Activated naive CD8-positive, alpha-beta T cell treated with anti-CD3 and anti-CD28 coated beads, Interleukin-2, amount 10 ng/mL, durations not matched to agents 7 days and 5 days (primary cell): ENCODE results near the gene EXOC6. TPM values are rescaled to one million over a fixed set of nuclear protein-coding genes. Genes with fewer than 3 reads are reported as not detected.
"Not testable (repeated sequence)": the region's sequence is repeated elsewhere in the genome, so short reads cannot be mapped to it uniquely, and the experiment has no call there.

Source experiments
- ATAC-seq: fragments of 150-1000 bp; cut with Tn5 transposase; one replicate; pipeline ENCODE4 v1.10.0; 2021; ENCODE audit warnings: low read depth, moderate library complexity
- POLR2A ChIA-PET: fragments of 350-600 bp; sonication (Branson Sonifier 250); formaldehyde crosslinking; loops from one replicate; lab custom pipeline; 2021; ENCODE audit warnings: antibody characterized with exemption; lab: Charles Lee
- DNase-seq: peaks from one replicate; pipeline ENCODE4 v3.0.0; 2021
- H3K27ac Mint-ChIP-seq: one replicate; pipeline ENCODE4 v1.8.0; 2022; ENCODE audit warnings: mild to moderate bottlenecking, mixed read lengths
- H3K27me3 Mint-ChIP-seq: one replicate; pipeline ENCODE4 v1.8.0; 2022; ENCODE audit warnings: mild to moderate bottlenecking, moderate library complexity, mixed read lengths
- H3K36me3 Mint-ChIP-seq: one replicate; pipeline ENCODE4 v1.8.0; 2021; ENCODE audit warnings: mild to moderate bottlenecking, mixed read lengths
- H3K4me1 Mint-ChIP-seq: one replicate; pipeline ENCODE4 v1.8.0; 2021; ENCODE audit warnings: mixed read lengths
- H3K4me3 Mint-ChIP-seq: one replicate; pipeline ENCODE4 v1.8.0; 2022; ENCODE audit warnings: mild to moderate bottlenecking, moderate library complexity, mixed read lengths
- H3K9me3 Mint-ChIP-seq: one replicate; pipeline ENCODE4 v1.8.0; 2021; ENCODE audit warnings: mixed read lengths
- total RNA-seq, 2 experiments: library from RNA; stranded (reverse); gene quantifications; one replicate each; pipeline ENCODE4 v1.2.3, GENCODE V29; 2021

Gene EXOC6
- total RNA-seq, 2 experiments from 2014 or later = 10.4 to 10.6 TPM

DNA sequence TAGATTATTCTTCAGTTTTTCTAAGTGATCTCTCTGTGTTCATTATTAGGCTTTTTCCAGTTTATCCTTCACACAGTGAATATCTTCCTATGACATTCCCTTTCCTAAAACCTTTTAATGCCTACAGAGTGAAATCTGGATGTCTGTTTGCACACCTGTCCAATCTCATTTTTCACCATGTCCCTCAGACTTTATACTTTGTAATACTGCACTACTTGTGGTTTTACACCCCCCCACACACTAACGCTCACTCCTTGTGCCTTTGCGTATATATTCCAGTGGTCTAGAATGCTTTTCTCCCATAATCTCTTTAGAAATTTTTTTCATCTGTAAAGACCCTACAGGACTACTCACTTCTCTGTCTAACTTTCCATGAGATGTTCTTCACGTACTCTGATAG is 98.2 kb downstream of the EXOC6 start:
- no peak overlapping the region for H3K4me3 Mint-ChIP-seq
- H3K27me3 Mint-ChIP-seq = no peaks in the 10 kb centered on the region
- peaks cover 32% of the 10 kb centered on the region for H3K36me3 Mint-ChIP-seq
- ATAC-seq (no peak), DNase-seq (no peak)
- POLR2A ChIA-PET = no interaction called here
- H3K4me1 Mint-ChIP-seq = no peaks in the 10 kb centered on the region
- no peak overlapping the region for H3K27ac Mint-ChIP-seq
- no peaks in the 10 kb centered on the region for H3K9me3 Mint-ChIP-seq

- H3K4me3 Mint-ChIP-seq, H3K27ac Mint-ChIP-seq, POLR2A ChIA-PET, H3K9me3 Mint-ChIP-seq, DNase-seq, H3K27me3 Mint-ChIP-seq, ATAC-seq, H3K4me1 Mint-ChIP-seq: not testable (repeated sequence)
- H3K36me3 Mint-ChIP-seq = peaks cover 17% of the 10 kb centered on the region
These were observed 104.3 kb downstream of the EXOC6 start for GRCh38 chr10:92952573-92952972.

DNA sequence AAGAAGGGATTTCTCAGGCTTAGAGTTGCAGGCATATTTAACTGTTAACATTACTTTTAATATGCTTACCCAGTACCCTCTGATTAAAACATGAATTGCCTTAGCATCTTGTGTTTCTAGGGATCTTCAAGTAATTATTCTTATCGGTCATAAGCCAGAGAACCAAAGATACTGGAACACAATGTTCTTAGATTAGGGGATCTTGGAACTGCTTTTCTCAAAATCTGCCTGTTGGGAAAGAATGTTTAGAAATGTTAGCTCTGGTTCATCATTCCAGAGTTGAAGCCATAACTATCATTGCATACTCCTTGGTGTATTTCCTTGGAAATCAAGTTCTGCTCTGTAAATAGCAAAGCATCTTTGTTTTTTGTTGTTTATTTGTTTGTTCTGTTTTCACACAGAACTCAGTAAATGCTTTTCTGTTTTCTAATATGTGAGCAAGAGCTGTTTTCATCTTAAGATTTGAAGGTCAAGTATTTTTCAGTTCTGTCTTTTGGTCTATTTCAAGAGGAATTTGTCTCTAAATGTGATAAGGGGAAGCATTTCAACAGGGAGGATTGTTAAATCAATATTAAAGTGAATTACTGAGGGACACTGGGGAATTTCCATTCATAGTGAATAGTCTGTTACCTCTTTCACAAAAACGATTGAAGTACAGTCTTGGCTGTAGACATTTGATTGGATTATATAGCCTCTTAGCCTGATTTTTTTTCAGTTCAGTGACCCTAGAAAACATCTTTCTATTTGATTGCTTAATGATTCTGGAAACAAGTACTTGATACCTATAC is 109.1 kb downstream of the EXOC6 start:
- DNase-seq (no peak), ATAC-seq (no peak)
- Mint-ChIP-seq H3K27me3 (no peaks in the 10 kb centered on the region), H3K4me3 (no peak overlapping the region), H3K9me3 (no peaks in the 10 kb centered on the region), H3K4me1 (no peaks in the 10 kb centered on the region), H3K27ac (no peak overlapping the region), H3K36me3 (peaks cover 12% of the 10 kb centered on the region)
- POLR2A ChIA-PET = no interaction called here

GRCh38 chr10:92961638-92962037 is 113.3 kb downstream of the EXOC6 start:
- H3K9me3 Mint-ChIP-seq = no peaks in the 10 kb centered on the region
- H3K27ac Mint-ChIP-seq = no peak overlapping the region

DNA sequence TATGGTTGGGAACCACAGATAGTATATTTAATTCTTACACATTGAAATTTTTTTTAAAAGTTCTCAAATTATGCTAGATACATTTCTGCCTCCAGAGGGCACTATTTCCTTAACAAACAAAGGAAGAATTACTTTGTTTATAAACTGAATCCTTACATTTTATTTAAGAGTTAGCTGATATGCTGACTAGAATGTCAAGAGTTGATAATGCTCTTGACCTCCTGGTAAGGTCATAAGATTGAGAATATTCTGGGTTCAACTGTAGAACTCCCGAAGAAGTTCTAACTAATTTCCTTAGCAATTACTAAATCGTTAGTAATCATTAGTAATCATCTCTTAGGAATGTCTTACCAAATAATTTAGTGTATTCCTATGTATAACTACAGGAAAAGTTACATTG is 117.0 kb downstream of the EXOC6 start:
- Mint-ChIP-seq H3K9me3 (no peaks in the 10 kb centered on the region), H3K36me3 (peaks cover 1% of the 10 kb centered on the region), H3K4me1 (no peaks in the 10 kb centered on the region), H3K27ac (no peak overlapping the region), H3K27me3 (no peaks in the 10 kb centered on the region), H3K4me3 (no peak overlapping the region)
- POLR2A ChIA-PET = no interaction called here
- no peak for DNase-seq
- no peak for ATAC-seq

More at GRCh38 chr10:92961638-92962037, 113.3 kb downstream of the EXOC6 start:
- POLR2A ChIA-PET = no interaction called here
- Mint-ChIP-seq H3K4me1 (no peaks in the 10 kb centered on the region), H3K27me3 (no peaks in the 10 kb centered on the region), H3K36me3 (peaks cover 10% of the 10 kb centered on the region), H3K4me3 (no peak overlapping the region)
- no peak for ATAC-seq
- no peak for DNase-seq

DNA sequence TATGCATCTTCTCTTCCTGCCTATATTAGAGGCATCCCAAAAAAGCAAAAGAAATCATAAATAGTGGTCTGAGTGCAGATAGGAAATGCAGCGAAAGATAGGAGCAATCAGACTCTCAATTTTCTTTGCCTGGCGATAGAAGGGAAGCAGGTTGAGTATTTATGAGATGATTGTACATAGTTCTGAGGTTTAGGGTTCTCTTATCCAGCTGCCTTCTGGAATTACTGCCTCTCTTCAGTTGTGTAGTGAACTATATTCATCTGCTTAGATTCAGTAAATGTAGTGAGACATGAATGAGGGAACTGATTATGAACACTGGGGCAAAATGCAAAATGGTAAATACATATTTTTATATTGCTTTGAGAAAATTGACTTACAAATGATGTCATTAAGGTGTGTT is 119.3 kb downstream of the EXOC6 start:
- no peaks in the 10 kb centered on the region for H3K4me1 Mint-ChIP-seq
- no peak overlapping the region for H3K4me3 Mint-ChIP-seq
- peaks cover 9% of the 10 kb centered on the region for H3K36me3 Mint-ChIP-seq
- DNase-seq = no peak
- POLR2A ChIA-PET = no interaction called here
- H3K27me3 Mint-ChIP-seq = no peaks in the 10 kb centered on the region
- no peak for ATAC-seq
- no peaks in the 10 kb centered on the region for H3K9me3 Mint-ChIP-seq
- H3K27ac Mint-ChIP-seq = no peak overlapping the region

GRCh38 chr10:92969151-92969550 is 120.8 kb downstream of the EXOC6 start:
- H3K4me3 Mint-ChIP-seq = no peak overlapping the region
- ATAC-seq = no peak
- H3K27me3 Mint-ChIP-seq = no peaks in the 10 kb centered on the region
- peaks cover 15% of the 10 kb centered on the region for H3K36me3 Mint-ChIP-seq
- no peak overlapping the region for H3K27ac Mint-ChIP-seq
- H3K4me1 Mint-ChIP-seq = no peaks in the 10 kb centered on the region
- DNase-seq = no peak
- POLR2A ChIA-PET = no interaction called here
- H3K9me3 Mint-ChIP-seq = no peaks in the 10 kb centered on the region

- Mint-ChIP-seq H3K27me3 (no peaks in the 10 kb centered on the region), H3K4me1 (no peaks in the 10 kb centered on the region), H3K27ac (no peak overlapping the region), H3K9me3 (no peaks in the 10 kb centered on the region), H3K4me3 (no peak overlapping the region), H3K36me3 (peaks cover 16% of the 10 kb centered on the region)
- ATAC-seq = no peak
- no peak for DNase-seq
- POLR2A ChIA-PET = no interaction called here
These were observed 122.2 kb downstream of the EXOC6 start for GRCh38 chr10:92970301-92971070.

DNA sequence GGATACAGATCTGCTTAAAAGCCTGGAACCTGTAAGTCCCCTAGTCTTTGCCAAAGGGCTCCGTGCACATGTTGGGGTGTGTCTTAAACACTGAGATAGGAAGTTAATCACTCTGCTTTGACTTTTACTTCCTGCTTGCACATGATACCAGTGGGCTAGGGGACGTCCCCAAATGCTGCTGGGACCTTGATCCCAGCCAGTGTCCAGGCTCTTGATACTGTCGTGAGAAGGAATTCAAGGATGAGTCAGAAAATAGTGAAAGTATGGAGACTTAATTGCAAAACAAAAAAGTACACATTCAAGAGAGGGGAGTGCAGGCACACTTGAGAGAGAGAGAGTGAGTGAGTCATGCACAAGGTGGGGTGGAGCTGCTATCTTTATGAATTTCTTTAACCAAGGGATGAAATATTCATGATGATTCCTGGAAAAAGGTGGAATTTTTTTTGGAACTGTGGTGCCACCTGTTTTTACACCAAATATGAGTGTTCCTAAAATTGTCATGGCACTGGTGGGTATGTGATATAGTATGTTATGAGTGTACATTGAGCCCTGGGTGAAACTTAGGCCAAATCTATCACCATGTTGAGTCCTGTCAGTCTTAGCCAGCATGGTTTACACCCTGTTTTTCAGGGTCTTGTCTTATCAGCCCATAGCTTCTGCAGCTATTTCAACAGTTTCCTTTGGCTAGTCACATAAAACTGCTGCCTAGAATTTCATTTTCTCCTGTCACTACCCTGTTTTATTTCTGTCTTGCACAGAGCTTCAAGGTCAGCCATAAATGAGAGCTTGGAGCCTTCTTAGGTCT is 123.9 kb downstream of the EXOC6 start:
- ATAC-seq = no peak
- no peak overlapping the region for H3K4me3 Mint-ChIP-seq

DNA sequence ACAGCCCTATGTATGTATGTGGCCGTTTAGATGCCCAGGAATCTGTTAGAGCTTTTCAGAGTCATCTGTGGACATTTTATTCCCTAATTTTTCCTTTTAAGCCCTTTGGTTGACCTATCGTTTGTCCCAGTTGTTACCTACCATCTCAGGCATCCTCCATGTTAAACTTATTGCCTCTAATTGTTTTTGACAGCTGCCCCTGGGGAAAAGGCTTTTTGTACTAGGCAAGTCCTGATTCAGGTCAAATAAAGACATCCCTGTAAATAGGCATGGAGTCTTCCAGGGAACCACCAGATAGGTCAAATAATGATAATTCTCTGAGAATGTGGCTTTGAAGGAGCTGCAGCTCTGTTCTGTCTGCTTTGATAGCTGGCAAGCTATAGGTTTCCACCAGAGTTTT is 124.6 kb downstream of the EXOC6 start:
- POLR2A ChIA-PET = no interaction called here
- H3K4me1 Mint-ChIP-seq = no peaks in the 10 kb centered on the region
- no peak overlapping the region for H3K4me3 Mint-ChIP-seq
- DNase-seq = no peak
- no peaks in the 10 kb centered on the region for H3K27me3 Mint-ChIP-seq
- no peak for ATAC-seq
- H3K36me3 Mint-ChIP-seq = peaks cover 17% of the 10 kb centered on the region
- no peaks in the 10 kb centered on the region for H3K9me3 Mint-ChIP-seq
- H3K27ac Mint-ChIP-seq = no peak overlapping the region

More for the DNA sequence above, 123.9 kb downstream of the EXOC6 start:
- POLR2A ChIA-PET = no interaction called here
- Mint-ChIP-seq H3K36me3 (peaks cover 17% of the 10 kb centered on the region), H3K27me3 (no peaks in the 10 kb centered on the region), H3K4me1 (no peaks in the 10 kb centered on the region), H3K27ac (no peak overlapping the region), H3K9me3 (no peaks in the 10 kb centered on the region)
- no peak for DNase-seq

GRCh38 chr10:92976278-92976677 is 128.0 kb downstream of the EXOC6 start:
- H3K4me3 Mint-ChIP-seq, H3K4me1 Mint-ChIP-seq, H3K27ac Mint-ChIP-seq, H3K27me3 Mint-ChIP-seq, POLR2A ChIA-PET, DNase-seq, H3K9me3 Mint-ChIP-seq, ATAC-seq: not testable (repeated sequence)
- H3K36me3 Mint-ChIP-seq = peaks cover 16% of the 10 kb centered on the region

DNA sequence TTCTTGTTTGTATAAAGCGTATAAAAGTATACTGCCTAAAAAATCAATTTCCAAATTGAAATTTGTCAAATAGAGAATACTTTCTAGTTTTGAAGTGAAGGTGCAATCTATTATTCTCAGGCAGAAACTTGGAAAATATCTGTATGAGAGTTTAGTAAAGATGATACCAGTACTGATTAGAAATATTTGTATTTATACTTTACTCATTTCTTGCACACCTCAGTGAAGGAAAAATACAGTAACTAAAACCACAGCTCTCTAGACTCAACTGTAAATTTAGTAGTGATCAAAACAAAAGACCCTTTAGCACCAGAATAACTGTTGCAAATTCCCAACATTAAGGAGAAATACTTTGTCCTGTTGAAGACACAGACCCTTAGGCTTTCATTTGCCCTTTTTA is 140.9 kb downstream of the EXOC6 start:
- POLR2A ChIA-PET = no interaction called here
- ATAC-seq = no peak
- no peak overlapping the region for H3K4me3 Mint-ChIP-seq
- H3K27ac Mint-ChIP-seq = no peak overlapping the region
- H3K9me3 Mint-ChIP-seq = peaks cover 3% of the 10 kb centered on the region
- H3K36me3 Mint-ChIP-seq = peaks cover 3% of the 10 kb centered on the region
- no peak for DNase-seq
- no peaks in the 10 kb centered on the region for H3K27me3 Mint-ChIP-seq
- peaks cover 7% of the 10 kb centered on the region for H3K4me1 Mint-ChIP-seq

GRCh38 chr10:92990615-92991014 is 142.3 kb downstream of the EXOC6 start:
- POLR2A ChIA-PET = no interaction called here
- ATAC-seq (no peak), DNase-seq (no peak)
- H3K36me3 Mint-ChIP-seq = no peaks in the 10 kb centered on the region
- H3K9me3 Mint-ChIP-seq = no peaks in the 10 kb centered on the region
- no peaks in the 10 kb centered on the region for H3K27me3 Mint-ChIP-seq
- no peak overlapping the region for H3K27ac Mint-ChIP-seq
- H3K4me3 Mint-ChIP-seq = no peak overlapping the region
- H3K4me1 Mint-ChIP-seq = peaks cover 9% of the 10 kb centered on the region
